K562 (cell line): ENCODE measurements around the gene NET1.

Experiments
- EZH2 ChIP-seq: IDR thresholded peaks from 2 replicates; pipeline ENCODE4 v1.6.1; 2012; ENCODE audit warnings: low read depth, mild to moderate bottlenecking, inconsistent platforms, low read length, borderline replicate concordance
- YY1 ChIP-seq, 3 experiments: IDR thresholded peaks; 2 replicates each; pipeline ENCODE4 v1.6.1; 2011; ENCODE audit warnings: low read length in 2 of 3, mild to moderate bottlenecking in 2 of 3, moderate library complexity in 2 of 3, borderline replicate concordance in 1 of 3, control low read depth in 1 of 3, low read depth in 1 of 3; ENCODE audit not compliant: insufficient read depth in 3 of 3, insufficient replicate concordance in 2 of 3, control insufficient read depth in 1 of 3, insufficient read length in 1 of 3; ENCODE audit errors: extremely low read depth in 1 of 3
- ZNF274 ChIP-seq: IDR thresholded peaks from 2 replicates; pipeline ENCODE4 v1.6.1; 2011; ENCODE audit warnings: low read depth, mild to moderate bottlenecking, low read length, moderate library complexity, borderline replicate concordance
- TF ChIP-seq, protein P1 (sequence below): sonication (generic); formaldehyde crosslinking; IDR thresholded peaks from 2 replicates; pipeline ENCODE4 v1.9.0; 2022; ENCODE audit warnings: mild to moderate bottlenecking, missing genetic modification reagents
- TF ChIP-seq, protein P2 (sequence below), 3 experiments: IDR thresholded peaks in 2 of 3; conservative IDR thresholded peaks in 1 of 3; 2 replicates each; pipeline ENCODE4 v1.5.1; 2011 to 2012; ENCODE audit warnings: low read length in 3 of 3, mild to moderate bottlenecking in 3 of 3, control low read depth in 2 of 3, improper control_type of control experiment in 1 of 3, inconsistent platforms in 1 of 3, low read depth in 1 of 3, mixed read lengths in 1 of 3, moderate library complexity in 1 of 3; ENCODE audit not compliant: insufficient read depth in 2 of 3

DNA sequence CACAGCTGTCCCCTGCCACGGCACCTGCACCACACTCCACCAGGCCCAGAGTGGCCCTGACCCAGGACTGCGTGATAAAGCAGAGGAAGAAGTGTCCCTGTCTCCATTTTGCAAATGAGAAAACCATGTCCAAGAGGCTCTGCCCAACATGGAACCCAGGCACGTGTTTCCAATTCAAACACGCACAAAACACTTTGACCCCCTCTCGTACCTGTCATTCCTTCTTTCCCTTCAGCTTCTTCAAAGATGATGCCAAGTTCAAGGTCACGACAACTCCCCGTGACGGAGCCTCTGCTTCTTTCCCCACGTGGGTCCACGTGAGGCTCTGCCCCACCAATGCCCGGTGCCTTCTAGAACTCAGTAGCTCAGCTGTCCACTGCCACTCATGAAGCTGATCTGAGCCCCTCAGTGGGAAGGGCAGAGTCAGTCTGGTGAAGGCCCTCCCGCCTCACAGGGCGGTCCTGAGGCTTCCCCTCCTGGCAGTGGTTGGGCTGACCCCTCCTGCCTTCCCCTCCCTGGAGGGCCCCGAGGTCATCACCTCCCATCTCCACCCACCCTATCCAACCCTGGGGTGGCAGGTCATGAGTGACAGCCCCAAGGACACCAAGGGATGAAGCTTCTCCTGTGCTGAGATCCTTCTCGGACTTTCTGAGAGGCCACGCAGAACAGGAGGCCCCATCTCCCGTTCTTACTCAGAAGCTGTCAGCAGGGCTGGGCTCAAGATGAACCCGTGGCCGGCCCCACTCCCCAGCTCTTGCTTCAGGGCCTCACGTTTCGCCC is 68.0 kb downstream of the NET1 start:
- TF ChIP-seq, protein P1, sequence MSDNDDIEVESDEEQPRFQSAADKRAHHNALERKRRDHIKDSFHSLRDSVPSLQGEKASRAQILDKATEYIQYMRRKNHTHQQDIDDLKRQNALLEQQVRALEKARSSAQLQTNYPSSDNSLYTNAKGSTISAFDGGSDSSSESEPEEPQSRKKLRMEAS (CRISPR knock-in tag): peak; percentile 74; the same call in 1 of the 2 replicates
- TF ChIP-seq EZH2 (no peak), ZNF274 (no peak), YY1 (IDR thresholded peaks at IDR 0.05; ENCODE audit: borderline replicate concordance in 1 of 3, control insufficient read depth in 1 of 3, extremely low read depth in 1 of 3, insufficient read depth in 3 of 3, insufficient read length in 1 of 3, insufficient replicate concordance in 2 of 3, low read depth in 1 of 3, low read length in 2 of 3) (peak in 1 of 3 experiments; percentile 71)
- TF ChIP-seq, protein P2, sequence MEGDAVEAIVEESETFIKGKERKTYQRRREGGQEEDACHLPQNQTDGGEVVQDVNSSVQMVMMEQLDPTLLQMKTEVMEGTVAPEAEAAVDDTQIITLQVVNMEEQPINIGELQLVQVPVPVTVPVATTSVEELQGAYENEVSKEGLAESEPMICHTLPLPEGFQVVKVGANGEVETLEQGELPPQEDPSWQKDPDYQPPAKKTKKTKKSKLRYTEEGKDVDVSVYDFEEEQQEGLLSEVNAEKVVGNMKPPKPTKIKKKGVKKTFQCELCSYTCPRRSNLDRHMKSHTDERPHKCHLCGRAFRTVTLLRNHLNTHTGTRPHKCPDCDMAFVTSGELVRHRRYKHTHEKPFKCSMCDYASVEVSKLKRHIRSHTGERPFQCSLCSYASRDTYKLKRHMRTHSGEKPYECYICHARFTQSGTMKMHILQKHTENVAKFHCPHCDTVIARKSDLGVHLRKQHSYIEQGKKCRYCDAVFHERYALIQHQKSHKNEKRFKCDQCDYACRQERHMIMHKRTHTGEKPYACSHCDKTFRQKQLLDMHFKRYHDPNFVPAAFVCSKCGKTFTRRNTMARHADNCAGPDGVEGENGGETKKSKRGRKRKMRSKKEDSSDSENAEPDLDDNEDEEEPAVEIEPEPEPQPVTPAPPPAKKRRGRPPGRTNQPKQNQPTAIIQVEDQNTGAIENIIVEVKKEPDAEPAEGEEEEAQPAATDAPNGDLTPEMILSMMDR (IDR thresholded peaks at IDR 0.05 in 2 of 3, conservative IDR thresholded peaks at IDR 0.05 in 1 of 3; ENCODE audit: insufficient read depth in 2 of 3, low read depth in 1 of 3, low read length in 3 of 3): no peak
